Stimulated activated CD8-positive, alpha-beta memory T cell treated with anti-CD3 and anti-CD28 coated beads, Interleukin-7, amount 100 ng/mL, for 48 hours (primary cell): ENCODE measurements around the gene C1QTNF8.

Experiments
- DNase-seq, 2 donors: peaks; one replicate each; pipeline ENCODE4 v3.0.0-alpha.2; 2020; ENCODE audit warnings: low read depth in 1 of 2; ENCODE audit errors: extremely low read depth in 1 of 2

The C1QTNF8 gene

GRCh38 chr16:1112506-1113184, 16.6 kb upstream of the C1QTNF8 start:
- DNase-seq, result no peak

- DNase-seq, result no peak
Measured at GRCh38 chr16:1109648-1110047, 13.6 kb upstream of the C1QTNF8 start.

GRCh38 chr16:1108299-1109252, 12.5 kb upstream of the C1QTNF8 start:
- DNase-seq, result no peak

- no peak for DNase-seq
Measured at GRCh38 chr16:1107731-1108130, 11.7 kb upstream of the C1QTNF8 start.

GRCh38 chr16:1107141-1107540, 11.1 kb upstream of the C1QTNF8 start:
- DNase-seq, result no peak

GRCh38 chr16:1106659-1107058, 10.6 kb upstream of the C1QTNF8 start:
- DNase-seq, result no peak

GRCh38 chr16:1105888-1106620, 10.0 kb upstream of the C1QTNF8 start:
- peak; percentile 12 to 13 for DNase-seq

GRCh38 chr16:1103636-1103980, 7.6 kb upstream of the C1QTNF8 start:
- DNase-seq, result no peak

GRCh38 chr16:1102921-1103635, 7.0 kb upstream of the C1QTNF8 start:
- peak; percentile 32 to 39 for DNase-seq

- DNase-seq, result no peak
Measured at GRCh38 chr16:1102333-1102700, 6.3 kb upstream of the C1QTNF8 start.

- DNase-seq, result no peak
Measured at GRCh38 chr16:1101573-1102332, 5.7 kb upstream of the C1QTNF8 start.

GRCh38 chr16:1101133-1101532, 5.1 kb upstream of the C1QTNF8 start:
- DNase-seq, result no peak

GRCh38 chr16:1100084-1100800, 4.2 kb upstream of the C1QTNF8 start:
- DNase-seq, result no peak

- DNase-seq, result no peak
Measured at GRCh38 chr16:1099189-1100083, 3.4 kb upstream of the C1QTNF8 start.

- no peak for DNase-seq
Measured at GRCh38 chr16:1098266-1098991, 2.4 kb upstream of the C1QTNF8 start.

- no peak for DNase-seq
Measured at GRCh38 chr16:1097800-1098199, 1.8 kb upstream of the C1QTNF8 start.

GRCh38 chr16:1097156-1097555, 1.1 kb upstream of the C1QTNF8 start:
- no peak for DNase-seq
